HG03280 (cell line): ENCODE results near the gene ITGB2.
"Not testable (repeated sequence)": the region's sequence is repeated elsewhere in the genome, so short reads cannot be mapped to it uniquely, and the experiment has no call there.

ENCODE experiments used
- ATAC-seq: cut with Tn5 transposase; IDR thresholded peaks from one replicate; pipeline ENCODE4 v1.9.1; 2021; ENCODE audit warnings: mild to moderate bottlenecking, moderate library complexity; ENCODE audit not compliant: unreplicated experiment

Gene ITGB2

GRCh38 chr21:44887126-44887806 lies 33.4 kb downstream of the ITGB2 start:
- no peak for ATAC-seq

GRCh38 chr21:44886113-44887075 lies 34.3 kb downstream of the ITGB2 start:
- ATAC-seq, result no peak

DNA sequence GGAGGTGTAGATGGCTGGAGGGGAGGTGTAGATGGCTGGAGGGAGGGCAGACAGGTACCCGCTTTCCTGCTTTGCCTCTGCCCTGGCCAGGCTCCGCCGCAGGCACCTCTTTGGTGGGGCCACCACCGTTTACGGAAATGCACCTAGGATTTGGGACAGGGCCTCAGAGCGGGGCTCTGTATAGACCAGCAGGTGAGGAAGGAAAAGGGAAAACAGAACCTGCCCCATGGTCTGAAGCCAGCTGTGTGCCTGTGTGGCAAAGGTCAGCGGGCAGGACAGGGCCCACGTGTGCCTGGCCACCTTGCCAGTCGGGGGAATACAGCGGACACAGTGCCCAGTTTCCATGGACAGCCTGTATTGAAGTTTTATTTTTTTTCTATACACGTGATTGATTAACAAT lies 35.1 kb downstream of the ITGB2 start:
- ATAC-seq, result no peak

GRCh38 chr21:44884097-44884496 lies 36.6 kb downstream of the ITGB2 start:
- ATAC-seq, result no peak

DNA sequence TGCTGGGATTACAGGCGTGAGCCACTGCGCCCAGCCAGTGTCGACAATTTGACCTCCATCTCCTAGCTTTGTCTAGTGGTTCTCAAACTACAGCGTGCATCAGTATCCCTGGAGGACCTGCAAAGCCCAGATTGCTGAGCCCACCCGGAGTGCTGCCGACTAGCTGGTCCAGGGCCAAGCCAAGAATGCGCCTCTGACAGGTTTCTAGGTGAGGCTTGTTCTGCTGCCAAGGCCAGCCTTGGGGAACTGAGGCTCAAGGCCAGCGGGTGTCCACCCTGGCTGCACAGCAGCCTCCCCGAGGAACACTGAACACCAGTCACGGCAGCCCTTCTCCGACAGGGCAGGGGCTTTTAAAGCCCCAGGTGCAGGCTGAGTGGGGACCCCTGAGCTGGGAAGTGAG lies 37.4 kb downstream of the ITGB2 start:
- ATAC-seq, result no peak

DNA sequence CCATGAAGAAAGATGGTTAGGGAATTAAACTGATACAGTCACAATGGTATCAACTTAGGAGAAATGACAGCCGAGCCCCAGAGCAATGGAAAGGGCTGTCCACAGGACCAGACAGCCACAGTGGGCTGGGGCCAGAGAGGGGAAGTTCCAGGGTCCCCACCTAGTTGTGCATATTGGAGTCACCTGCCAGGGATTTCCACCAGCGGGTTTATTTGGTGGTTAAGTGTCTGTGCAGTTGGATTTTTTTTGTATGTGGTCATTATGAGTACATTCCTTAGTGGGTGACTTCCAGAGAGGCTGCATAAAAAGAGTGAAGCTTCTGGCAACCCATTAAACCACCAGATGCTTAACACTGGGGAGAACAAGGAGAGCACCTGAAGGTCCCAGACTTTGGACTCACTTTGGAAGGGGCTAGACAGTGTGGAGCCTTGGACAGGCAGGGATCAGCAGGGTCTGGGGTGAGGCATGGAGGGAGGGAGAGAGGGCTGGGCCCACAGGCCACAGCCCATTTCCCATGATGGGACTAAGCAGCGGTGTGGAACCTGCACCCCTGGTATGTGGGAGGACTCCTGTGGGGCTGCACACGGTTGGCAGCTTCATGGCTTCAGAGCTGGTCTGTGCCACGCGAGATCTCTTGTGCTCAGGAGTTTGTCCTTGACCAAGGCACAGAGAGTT lies 39.4 kb downstream of the ITGB2 start:
- no peak for ATAC-seq

DNA sequence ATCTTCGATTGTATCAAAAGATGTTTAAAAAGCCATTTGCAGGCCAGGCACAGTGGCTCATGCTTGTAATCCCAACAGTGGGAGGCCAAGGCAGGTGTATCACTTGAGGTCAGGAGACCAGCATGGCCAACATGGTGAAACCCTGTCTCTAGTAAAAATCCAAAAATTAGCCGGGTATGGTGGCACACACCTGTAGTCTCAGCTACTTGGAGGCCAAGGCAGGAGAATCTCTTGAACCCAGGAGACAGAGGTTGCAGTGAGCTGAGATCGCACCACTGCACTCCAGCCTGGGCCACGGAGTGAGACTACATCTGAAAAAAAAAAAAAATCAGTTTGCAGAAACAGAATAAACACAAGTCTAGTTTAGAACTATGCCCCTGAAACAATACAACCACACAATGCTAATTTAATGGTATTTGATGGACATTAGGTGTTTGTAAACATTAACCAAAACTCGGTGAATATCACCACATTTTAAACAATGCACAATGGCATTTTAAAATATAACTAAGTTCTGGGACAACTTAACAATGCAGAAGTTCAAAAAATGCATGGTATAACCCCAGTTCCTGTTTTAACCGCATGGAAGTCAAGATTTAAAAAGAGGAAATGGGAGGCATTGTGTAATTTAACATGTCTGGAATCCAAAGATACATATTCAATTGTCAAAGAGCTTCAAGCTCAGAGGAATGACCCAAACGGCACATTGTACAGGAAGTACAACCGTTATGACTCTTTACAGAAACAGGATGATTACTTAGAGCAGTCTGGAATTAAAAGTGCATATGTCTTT lies 40.1 kb downstream of the ITGB2 start:
- no peak for ATAC-seq

DNA sequence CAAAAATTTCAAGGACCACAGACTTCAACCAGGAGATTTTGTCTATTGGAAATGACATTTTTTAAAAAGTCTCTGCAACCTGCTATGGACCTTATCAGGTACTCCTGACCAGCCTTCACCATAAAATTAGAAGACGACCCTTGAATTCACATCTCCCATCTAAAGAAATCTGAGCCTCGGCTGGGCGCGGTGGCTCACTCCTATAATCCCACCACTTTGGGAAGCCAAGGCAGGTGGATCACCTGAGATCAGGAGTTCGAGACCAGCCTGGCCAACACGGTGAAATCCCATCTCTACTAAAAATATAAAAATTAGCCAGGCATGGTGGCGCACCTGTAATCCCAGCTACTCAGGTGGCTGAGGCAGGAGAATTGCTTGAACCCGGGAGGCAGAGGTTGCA lies 41.5 kb downstream of the ITGB2 start:
- ATAC-seq, result not testable (repeated sequence)

DNA sequence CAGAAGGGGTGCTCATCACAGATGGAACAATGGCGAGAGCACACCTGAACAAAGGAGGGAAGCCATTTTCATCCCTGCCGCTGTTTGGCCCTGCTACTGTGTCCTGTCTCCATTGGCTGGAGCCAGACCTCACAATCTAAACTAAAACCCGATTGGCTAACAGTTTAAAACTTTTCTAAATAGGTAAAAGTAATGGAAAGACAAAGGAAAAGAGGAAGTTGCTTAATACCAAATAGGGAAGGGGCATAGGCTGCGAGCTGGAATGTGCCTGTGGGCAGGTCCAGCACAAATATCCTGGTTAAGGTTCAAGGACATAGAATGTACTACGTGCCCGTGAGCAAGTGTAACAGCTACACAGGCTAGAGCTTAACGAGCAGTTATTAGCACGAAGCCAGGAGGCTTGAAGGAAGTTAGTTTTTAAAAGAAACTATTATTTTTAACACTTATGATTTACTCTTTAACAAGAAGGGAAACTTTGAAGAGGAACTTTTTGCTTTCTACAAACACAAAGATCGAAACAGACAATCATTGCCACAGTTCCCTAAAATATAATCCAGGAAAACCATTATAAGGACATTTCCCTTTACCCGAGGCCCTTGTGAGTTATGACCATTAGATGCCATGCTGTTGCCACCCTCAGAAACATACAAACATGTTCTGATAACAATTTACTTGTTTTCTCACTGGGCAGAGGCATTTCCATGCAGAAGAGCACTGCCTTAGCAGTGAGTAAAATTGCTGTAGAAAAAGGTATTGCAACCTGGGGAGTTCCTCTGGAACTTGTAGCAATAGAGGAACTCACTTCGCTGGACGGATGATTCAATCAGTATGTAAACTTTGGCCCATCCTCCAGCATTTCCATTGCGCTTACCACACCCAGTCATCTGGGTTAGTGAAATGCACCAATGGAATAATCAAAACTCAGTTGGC lies 42.4 kb downstream of the ITGB2 start:
- no peak for ATAC-seq

DNA sequence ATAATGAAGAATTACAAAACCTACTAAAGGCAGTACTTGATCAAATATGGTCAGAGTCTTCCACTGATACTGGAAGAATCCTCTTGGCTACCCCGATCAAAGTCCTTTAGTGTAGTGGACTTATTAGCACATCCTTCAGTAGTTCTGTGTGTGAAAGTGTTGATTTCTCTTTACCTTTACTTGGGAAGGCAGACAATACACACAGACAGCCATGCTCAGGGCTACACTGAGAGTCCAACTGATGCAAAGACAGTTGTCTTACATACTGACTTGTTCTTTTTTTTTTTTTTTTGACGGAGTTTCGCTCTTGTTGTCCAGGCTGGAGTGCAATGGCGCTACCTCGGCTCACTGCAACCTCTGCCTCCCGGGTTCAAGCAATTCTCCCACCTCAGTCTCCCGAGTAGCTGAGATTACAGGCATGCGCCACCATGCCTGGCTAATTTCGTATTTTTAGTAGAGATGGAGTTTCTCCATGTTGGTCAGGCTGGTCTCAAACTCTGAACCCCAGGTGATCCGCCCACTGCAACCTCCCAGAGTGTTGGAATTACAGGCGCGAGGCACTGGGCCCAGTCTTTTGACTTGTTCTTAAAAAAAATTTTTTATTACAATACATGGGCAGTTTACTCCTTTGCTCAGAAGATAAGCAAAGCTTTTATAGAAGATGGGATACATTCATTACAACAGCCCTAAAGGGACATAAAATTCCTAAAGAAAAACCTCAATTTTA lies 43.7 kb downstream of the ITGB2 start:
- ATAC-seq, result no peak

DNA sequence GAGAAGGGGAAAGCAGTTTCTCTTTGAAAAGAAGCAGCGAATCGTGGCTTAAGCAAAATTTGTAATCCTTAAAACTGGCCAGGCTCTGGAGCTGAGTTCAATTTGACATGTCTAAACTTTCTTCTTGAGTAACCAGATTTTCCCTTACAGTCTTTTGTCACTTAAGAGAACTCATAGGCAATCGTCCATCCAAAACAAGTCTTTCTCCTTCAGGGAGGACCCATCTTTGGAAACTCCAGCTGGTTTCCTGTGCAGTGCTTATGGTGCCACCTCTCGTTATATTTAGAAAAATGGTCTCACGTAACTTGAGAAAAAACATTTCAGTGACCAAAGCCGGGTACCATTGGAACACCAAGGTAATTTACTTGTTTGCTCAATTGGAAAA lies 45.4 kb downstream of the ITGB2 start:
- no peak for ATAC-seq

DNA sequence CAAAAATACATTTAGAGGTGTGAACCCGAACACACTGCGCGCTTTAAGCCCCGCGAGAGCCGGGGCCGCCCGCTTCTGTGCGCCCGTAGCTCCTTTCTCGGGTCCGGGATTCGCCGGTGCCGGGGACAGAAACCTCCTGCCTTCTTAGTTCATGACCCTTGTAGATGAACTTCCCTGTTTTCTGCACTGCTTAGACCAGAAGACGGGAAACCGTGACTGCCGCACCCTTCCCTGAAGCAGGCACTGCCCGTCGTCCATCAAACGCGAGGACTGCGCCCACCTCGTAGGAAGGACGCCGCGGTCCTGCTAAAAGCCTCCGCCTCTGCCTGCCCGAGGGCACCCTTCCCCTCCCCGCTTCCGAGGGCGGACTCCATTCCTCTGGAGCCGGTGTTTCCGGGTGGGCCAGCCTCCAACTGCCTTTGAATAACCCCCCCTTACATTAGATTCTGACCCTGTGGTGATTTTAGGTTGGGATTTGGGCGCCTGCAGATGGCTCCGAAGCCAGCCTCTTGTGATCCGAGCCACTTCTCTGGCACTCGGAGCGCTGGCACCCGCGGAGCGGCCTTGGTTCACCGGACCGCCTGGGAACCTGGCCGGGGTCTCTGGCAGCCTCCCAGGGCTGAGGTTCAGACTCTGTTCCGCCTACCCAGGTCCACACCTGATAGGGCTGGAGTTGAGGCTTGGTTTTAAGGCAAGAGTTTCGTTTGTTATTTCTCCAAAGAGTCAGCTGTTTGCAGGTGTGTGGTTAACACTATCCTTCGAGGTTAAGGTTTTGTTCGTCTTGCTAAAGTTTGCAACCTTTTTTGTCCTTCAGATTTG lies 46.0 kb downstream of the ITGB2 start:
- ATAC-seq, result no peak

DNA sequence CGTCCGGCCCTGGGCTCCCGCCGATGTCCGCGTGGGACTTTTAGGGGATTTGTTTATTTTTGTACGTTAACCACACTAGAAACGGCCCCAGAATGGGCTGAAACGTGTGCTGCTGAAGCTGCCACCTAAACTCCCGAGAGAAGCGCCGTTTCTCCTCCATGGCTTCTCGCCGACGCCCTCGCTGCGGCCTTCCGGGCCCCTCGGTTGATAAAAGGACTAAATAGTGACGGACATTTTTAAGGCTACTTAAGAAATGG lies 46.5 kb downstream of the ITGB2 start:
- no peak for ATAC-seq

DNA sequence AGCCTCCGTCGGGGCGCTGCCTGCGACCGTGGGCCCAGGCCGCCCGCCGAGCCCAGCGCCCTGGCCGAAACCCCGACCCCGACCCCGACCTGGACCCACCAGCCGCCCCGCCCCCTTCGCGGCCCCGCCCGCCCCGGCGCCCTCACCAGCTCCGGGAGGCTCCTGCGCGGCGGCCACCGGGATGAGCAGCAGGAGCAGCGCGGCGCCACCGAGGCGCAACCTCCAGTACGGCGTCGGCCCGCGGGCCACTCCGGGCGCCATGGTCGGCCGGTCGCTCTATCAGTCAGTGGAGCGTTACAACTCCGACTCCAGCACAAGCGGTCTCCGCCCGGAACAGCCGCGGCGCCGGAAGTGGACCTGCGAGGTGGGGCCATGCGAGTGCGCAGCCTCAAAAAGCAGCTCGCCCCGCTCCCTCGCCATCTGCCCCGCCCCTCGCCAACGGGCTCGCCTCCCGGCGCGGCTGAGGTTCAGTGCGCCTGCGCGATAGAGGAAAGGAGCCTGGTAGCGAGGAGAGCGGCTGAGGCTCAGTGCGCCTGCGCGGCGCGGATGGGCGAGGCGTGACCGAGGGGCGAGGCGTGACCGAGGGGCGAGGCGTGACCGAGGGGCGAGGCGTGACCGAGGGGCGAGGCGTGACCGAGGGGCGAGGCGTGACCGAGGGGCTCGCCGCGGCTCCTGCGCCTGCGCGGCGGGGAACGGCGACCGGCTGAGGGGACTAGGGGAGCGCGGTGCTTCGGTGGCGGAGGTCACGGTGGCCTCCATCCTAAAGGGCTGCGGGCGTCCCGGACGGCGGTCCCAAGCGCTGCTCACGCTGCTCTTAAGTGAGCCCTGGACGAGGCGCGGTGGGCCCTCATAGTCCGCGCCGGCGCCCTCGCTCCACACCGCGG lies 47.1 kb downstream of the ITGB2 start, which contains the start of gene PTTG1IP:
Gene PTTG1IP, minus strand, starts transcription at position 335 of the 884 bp plus-strand sequence. Its CDS starts 74 bp downstream, at position 261.
- ATAC-seq, result peak; percentile 74

DNA sequence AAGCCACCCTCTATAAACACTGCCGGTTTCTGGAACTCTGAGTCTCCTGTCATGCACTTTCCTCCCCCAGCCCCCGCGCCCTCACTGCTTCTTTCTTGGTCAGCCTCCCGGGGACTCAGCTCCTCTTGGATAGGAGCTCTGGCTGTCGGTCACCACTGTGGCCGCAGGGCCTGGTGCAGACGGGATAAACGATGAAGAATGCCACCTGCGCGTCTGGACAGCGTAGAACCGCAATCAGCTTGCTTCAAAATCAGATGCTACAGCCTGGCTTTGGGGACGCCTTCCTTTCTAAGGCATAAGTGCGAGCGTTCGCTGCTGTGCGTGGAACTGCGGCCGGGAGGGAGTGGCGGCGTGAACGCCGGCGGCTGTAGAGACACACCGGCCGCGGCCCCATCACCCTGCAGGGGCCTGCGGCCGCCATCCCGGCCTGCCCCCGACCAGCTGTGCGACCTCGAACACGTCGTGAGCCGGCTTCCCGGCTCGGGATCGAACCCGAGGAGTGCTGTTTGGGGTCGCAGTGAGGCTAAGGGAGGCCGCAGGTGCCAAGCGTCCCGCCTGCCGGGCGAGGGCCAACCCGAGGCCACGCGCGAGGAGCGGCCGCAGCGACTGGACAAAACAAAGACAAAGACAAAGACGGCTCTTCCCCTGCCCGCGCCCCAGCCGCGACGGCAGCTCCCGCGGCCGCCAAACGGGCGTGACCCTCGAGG lies 47.9 kb downstream of the ITGB2 start:
- no peak for ATAC-seq

DNA sequence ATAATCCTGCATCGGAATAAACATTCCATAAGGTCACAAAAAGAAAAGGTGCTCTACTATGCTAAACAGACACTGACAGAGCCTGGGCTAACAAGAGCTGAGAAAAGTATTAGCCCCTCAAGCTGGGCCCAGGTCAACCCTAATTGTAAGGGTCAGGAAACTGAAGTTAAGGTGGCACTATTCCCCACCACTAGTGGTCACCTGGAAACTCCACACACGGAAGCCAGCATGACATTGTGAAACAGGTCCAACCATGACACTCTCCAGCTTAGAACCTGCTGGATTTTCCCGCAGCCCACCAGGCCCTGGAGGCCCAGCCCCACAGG lies 48.4 kb downstream of the ITGB2 start:
- no peak for ATAC-seq
